Left colon (tissue), 2 donors: ENCODE data around the gene SLAIN1. TPM values are rescaled to one million over a fixed set of nuclear protein-coding genes. Genes with fewer than 3 reads are reported as not detected.

Experiments used
- ATAC-seq: fragments of 200-7000 bp; cut with Tn5 transposase; one replicate; pipeline ENCODE4 v1.9.1; 2020; ENCODE audit warnings: mild to moderate bottlenecking, moderate library complexity
- DNase-seq, 2 donors: peaks; one replicate each; pipeline ENCODE4 v3.0.0-alpha.2; 2020
- intact Hi-C, 2 donors: fragments of 100-400 bp; cut with DNase I in 1 of 2; cut with micrococcal nuclease in 1 of 2; formaldehyde crosslinking; loops; one replicate each; pipeline versions ENCODE4 v1.11.2 to v1.14.0; 2022; cut with DNase I, micrococcal nuclease
- total RNA-seq, 2 donors: library from RNA; stranded (reverse); fragmentation: NEBNext Ultra II Directional; extraction: Animal tissue kit (Norgen Biotek cat#: 25700); gene quantifications; one replicate each; pipeline ENCODE4 v1.2.1, GENCODE V29; 2021
- donor health status: DM: no; HTN: no; CAD: no.
- donor health status: DM: yes; HTN: yes; CAD: no.

The SLAIN1 gene
- total RNA-seq, 2 donors from 2014 or later: 2.6 to 4.9 TPM

- intact Hi-C loops: no loop called here
- DNase-seq (no peak), ATAC-seq (no peak)
These were observed 43.6 kb downstream of the SLAIN1 start for GRCh38 chr13:77740931-77741596.

GRCh38 chr13:77741597-77741972 lies 44.1 kb downstream of the SLAIN1 start:
- no peak for DNase-seq
- intact Hi-C loops: no loop called here
- ATAC-seq: no peak

- intact Hi-C loops: no loop called here
- ATAC-seq (no peak), DNase-seq (no peak)
These were observed 45.3 kb downstream of the SLAIN1 start for GRCh38 chr13:77742801-77743200.

GRCh38 chr13:77745784-77746183 lies 48.3 kb downstream of the SLAIN1 start:
- no peak for DNase-seq
- ATAC-seq: no peak
- intact Hi-C loops: no loop called here

- intact Hi-C loops: no loop called here
- no peak for DNase-seq
- ATAC-seq: no peak
These were observed 51.9 kb downstream of the SLAIN1 start for GRCh38 chr13:77749344-77749880.

DNA sequence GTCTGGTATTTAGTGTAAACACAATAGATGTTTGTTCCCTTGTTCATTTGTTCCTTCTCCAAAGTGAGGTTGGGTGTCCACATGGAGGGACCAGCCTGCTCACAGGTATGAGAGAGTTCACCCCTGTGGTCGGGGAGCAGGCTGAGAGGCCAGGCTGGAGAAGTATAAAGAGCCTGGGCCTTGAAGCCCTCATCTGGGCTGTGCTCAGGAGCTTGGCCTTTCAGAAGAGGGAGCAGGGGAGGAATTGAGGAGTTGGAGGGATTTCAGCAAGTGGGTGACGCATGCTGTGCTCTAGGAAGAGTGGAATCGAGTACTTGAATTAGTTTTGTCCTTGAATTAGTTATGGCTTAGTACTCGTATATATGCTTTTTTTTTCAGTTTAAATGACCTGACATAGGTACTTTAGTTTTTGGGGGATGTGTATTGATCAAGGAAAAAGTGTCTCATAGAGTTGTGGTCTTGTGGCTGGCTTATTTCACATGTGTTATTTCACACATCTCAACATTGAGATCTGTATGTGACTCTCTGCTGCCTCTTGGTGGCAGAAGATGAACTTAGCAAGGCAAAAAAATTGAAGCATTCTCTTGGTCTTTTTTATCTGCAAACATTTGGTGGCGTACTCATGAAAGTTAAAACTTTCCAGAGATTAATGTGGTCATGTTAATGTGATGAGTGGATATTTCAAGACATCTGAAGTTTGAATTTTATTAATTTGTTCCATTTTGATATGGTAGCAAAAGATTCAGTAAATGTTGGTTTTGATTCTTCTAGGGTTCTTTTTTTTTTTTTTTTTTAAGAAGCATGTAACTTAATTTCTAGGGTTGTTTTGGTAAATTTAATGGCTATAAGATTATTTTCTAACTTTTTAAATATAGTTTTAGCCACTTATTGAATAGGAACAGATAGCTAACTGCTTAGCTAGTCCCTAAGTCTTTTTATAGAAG lies 54.3 kb downstream of the SLAIN1 start:
- peak; percentile 46 for ATAC-seq
- DNase-seq: no peak
- intact Hi-C loops: loop anchor here in 1 of 2 donors (5.0 kb wide), 1 partner anchor 159 kb away; no protein-coding TSS in a partner anchor

- intact Hi-C loops: loop anchor here in 1 of 2 donors (5.0 kb wide), 1 partner anchor 160 kb away; no protein-coding TSS in a partner anchor
- ATAC-seq (no peak), DNase-seq (no peak)
These were observed 55.1 kb downstream of the SLAIN1 start for GRCh38 chr13:77752512-77753069.

DNA sequence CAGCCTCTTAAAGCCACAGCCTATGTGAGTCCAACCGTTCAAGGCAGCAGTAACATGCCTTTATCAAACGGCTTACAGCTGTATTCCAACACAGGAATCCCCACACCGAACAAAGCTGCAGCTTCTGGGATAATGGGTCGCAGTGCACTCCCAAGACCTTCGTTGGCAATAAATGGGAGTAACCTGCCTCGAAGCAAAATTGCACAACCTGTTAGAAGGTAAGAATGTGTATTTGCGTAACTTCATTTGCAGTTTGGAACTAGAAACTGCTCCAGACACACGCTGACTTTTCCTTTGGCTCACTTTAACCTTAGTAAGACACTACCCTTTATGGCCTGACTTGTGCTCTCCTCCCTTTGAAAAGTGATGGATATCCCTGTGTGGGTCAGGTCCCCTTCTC lies 63.4 kb downstream of the SLAIN1 start:
- intact Hi-C loops: no loop called here
- DNase-seq (no peak), ATAC-seq (no peak)

DNA sequence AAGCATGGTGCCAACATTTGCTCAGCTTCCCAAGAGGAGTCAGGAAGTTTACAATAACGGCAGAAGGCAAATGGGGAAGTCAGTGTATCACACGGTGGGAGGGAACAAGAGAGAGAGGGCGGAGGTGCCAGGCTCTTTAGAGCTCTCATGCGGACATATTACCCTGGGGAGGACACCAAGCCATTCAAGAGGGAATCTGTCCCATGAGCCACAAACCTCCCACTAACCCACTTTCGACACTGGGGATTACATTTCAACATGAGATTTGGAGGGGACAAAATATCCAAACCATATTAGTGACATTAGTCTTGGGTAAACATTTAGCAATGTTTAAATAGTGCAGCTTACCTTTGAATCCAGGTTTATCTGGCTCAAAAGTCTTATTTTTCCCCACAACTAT lies 69.9 kb downstream of the SLAIN1 start:
- DNase-seq: no peak
- no peak for ATAC-seq
- intact Hi-C loops: no loop called here

GRCh38 chr13:77774181-77774580 lies 76.7 kb downstream of the SLAIN1 start:
- no peak for ATAC-seq
- no peak for DNase-seq
- intact Hi-C loops: no loop called here

DNA sequence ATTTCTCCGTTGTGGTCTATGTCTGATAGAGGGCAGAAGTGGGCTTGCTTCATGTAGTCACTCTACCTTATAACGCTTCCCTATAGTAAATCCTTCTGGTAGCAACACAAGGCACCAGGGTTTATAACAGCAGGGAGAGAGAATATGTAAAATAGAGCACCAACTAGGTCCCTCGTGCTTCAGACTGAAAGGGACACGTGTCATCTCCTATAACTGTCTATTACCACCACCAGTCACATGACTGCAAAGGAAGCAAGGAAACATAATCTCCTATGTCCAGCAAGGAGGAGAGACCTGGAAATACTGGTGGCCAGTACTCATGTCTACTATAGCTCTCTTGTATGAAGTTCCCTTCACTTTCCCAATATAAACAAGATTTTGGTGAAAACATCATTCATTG lies 79.2 kb downstream of the SLAIN1 start:
- no peak for ATAC-seq
- no peak for DNase-seq
- intact Hi-C loops: loop anchor here in 1 of 2 donors (5.0 kb wide), 1 partner anchor 346 kb away; no protein-coding TSS in a partner anchor

DNA sequence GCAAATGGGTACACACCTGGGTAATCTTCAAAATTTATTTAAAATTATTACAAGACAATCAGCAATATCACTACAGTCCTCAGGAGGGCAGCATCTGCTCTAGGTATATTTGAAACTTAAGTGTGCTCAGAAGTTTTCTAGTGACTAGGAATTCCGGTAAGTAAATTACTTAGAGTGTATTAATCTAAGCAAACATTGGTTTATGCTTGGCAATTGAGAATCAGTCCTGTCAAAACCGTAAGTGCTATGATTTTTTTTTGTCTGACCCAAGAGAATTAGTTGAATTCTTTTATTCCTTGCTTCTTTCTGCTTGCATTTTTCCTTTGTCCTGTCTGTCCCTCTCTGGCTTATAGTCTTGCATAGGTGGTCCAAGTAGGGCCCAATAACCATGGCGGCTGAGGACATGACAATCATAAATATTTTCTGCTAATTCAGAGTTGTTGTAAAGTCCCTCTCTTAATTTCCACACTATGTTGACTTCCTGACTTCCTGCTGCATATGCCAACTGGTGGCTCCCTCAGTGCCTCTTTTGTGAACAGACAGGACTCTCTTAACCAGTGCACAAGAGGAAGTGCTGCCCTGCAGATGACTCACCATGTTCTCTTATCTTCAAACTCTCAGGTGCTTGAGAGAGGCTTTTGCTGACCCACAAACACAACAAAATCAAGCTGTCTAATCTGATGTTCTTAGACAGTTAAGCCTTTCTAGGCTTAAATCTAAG lies 82.2 kb downstream of the SLAIN1 start:
- DNase-seq: peak in 1 of 2 donors; percentile 30
- intact Hi-C loops: loop anchor here in 1 of 2 donors (5.0 kb wide), 1 partner anchor 343 kb away; no protein-coding TSS in a partner anchor
- peak; percentile 64 for ATAC-seq

DNA sequence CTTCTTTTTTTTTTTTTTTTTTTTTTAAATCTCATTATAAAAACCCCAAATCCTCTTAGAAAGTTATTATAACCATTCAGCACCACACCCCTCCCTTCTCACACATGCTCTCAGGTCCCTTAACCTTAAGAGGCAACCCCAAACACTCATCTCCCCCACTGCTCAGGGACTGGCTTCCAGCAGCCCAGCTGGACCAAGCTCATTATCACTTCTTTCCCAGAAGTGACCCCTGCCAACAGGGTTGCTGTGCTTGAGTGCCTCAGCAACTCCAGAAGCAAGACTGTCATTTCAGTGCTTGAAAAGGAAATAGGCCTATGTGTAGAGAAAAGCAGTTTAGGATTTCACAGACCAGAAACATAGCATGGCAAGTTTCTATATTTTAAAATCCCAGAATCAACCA lies 84.3 kb downstream of the SLAIN1 start:
- DNase-seq (no peak), ATAC-seq (no peak)
- intact Hi-C loops: no loop called here

- ATAC-seq: no peak
- no peak for DNase-seq
- intact Hi-C loops: no loop called here
These were observed 87.0 kb downstream of the SLAIN1 start for GRCh38 chr13:77784515-77784914.

GRCh38 chr13:77786695-77787287 lies 89.3 kb downstream of the SLAIN1 start:
- DNase-seq (no peak), ATAC-seq (no peak)
- intact Hi-C loops: no loop called here

GRCh38 chr13:77789376-77789775 lies 91.9 kb downstream of the SLAIN1 start:
- ATAC-seq: no peak
- intact Hi-C loops: no loop called here
- DNase-seq: no peak

GRCh38 chr13:77800219-77800618 lies 102.7 kb downstream of the SLAIN1 start:
- intact Hi-C loops: no loop called here
- ATAC-seq (no peak), DNase-seq (no peak)

- intact Hi-C loops: no loop called here
- DNase-seq: no peak
These were observed 109.0 kb downstream of the SLAIN1 start for GRCh38 chr13:77806518-77806917.

More at GRCh38 chr13:77806518-77806917, 109.0 kb downstream of the SLAIN1 start:
- no peak for ATAC-seq
